AG04449 (cell line): ENCODE results near the gene CENPE.
"Not testable (repeated sequence)": the region's sequence is repeated elsewhere in the genome, so short reads cannot be mapped to it uniquely, and the experiment has no call there.

Experiments
- CTCF ChIA-PET: fragments of 350-600 bp; formaldehyde crosslinking; extraction: SDS; loops from one replicate; lab custom pipeline; 2021; ENCODE audit warnings: antibody characterized with exemption; lab: Yijun Ruan, JAX
- POLR2A ChIA-PET: fragments of 400-600, 350-600 bp; formaldehyde crosslinking; extraction: SDS; loops from one replicate; lab custom pipeline; 2020; ENCODE audit warnings: antibody characterized with exemption, inconsistent platforms; lab: Yijun Ruan, JAX
- DNase-seq: peaks from one replicate; pipeline ENCODE4 v3.0.0-alpha.2; 2010; ENCODE audit warnings: low read depth, low spot score
- H3K4me3 ChIP-seq: 2 replicates; pipeline ENCODE4 v1.5.1; 2011; ENCODE audit warnings: low read depth, mild to moderate bottlenecking, control low read depth, low read length
- TF ChIP-seq, protein P1 (sequence below): IDR thresholded peaks from one replicate; pipeline ENCODE4 v1.5.1; 2011; ENCODE audit warnings: mild to moderate bottlenecking, moderate library complexity, low read length, control low read depth, inconsistent platforms; ENCODE audit not compliant: insufficient read depth; ENCODE audit errors: missing control alignments

Gene CENPE

GRCh38 chr4:103201253-103201652 lies 3.1 kb upstream of the CENPE start:
- ChIA-PET CTCF (no interaction called here), POLR2A (no interaction called here)
- no peak for DNase-seq
- H3K4me3 ChIP-seq, result no peak overlapping the region
- TF ChIP-seq, protein P1, sequence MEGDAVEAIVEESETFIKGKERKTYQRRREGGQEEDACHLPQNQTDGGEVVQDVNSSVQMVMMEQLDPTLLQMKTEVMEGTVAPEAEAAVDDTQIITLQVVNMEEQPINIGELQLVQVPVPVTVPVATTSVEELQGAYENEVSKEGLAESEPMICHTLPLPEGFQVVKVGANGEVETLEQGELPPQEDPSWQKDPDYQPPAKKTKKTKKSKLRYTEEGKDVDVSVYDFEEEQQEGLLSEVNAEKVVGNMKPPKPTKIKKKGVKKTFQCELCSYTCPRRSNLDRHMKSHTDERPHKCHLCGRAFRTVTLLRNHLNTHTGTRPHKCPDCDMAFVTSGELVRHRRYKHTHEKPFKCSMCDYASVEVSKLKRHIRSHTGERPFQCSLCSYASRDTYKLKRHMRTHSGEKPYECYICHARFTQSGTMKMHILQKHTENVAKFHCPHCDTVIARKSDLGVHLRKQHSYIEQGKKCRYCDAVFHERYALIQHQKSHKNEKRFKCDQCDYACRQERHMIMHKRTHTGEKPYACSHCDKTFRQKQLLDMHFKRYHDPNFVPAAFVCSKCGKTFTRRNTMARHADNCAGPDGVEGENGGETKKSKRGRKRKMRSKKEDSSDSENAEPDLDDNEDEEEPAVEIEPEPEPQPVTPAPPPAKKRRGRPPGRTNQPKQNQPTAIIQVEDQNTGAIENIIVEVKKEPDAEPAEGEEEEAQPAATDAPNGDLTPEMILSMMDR, result no peak

- ChIA-PET CTCF (no interaction called here), POLR2A (no interaction called here)
- no peak for DNase-seq
- TF ChIP-seq, protein P1, result no peak
- H3K4me3 ChIP-seq, result no peak overlapping the region; the same call in 1 of the 2 replicates
These were observed 866 bp upstream of the CENPE start for GRCh38 chr4:103199009-103199408.

- no peak for DNase-seq
- TF ChIP-seq, protein P1, result no peak
- ChIA-PET CTCF (no interaction called here), POLR2A (no interaction called here)
- H3K4me3 ChIP-seq, result peak overlapping the region; percentile 83
These were observed 405 bp downstream of the CENPE start for GRCh38 chr4:103197765-103198110.

- ChIA-PET CTCF (no interaction called here), POLR2A (no interaction called here)
- H3K4me3 ChIP-seq, result no peak overlapping the region
- TF ChIP-seq, protein P1, result no peak
- DNase-seq, result no peak
These were observed 4.7 kb downstream of the CENPE start for GRCh38 chr4:103193457-103193856.

DNA sequence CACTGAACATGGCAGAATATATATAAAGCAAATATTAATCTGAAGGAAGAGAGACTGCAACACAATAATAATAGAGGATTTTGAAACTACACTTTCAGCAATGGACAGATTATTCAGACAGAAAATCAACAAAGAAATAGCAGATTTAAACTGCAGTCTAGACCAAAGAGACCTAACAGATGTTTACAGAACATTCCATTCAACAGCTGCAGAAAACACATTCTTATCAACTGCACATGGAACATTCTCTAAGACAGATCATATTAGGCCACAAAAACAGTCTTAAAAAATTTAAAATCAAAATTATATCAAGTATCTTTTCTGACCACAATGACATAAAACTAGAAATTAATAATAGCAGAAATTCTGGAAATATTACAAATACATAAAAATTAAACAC lies 27.1 kb downstream of the CENPE start:
- DNase-seq, result no peak
- CTCF ChIA-PET, result no interaction called here
- no peak overlapping the region for H3K4me3 ChIP-seq
- POLR2A ChIA-PET, result interaction anchor here (0.6 kb wide), 1 partner anchor 324 kb away, joined by 4 read pairs; no protein-coding TSS in a partner anchor
- TF ChIP-seq, protein P1, result no peak

- DNase-seq, H3K4me3 ChIP-seq, POLR2A ChIA-PET, CTCF ChIA-PET: not testable (repeated sequence)
These were observed 28.4 kb downstream of the CENPE start for GRCh38 chr4:103169750-103170149.

GRCh38 chr4:103168993-103169392 lies 29.1 kb downstream of the CENPE start:
- TF ChIP-seq, protein P1, result no peak
- POLR2A ChIA-PET, result no interaction called here
- H3K4me3 ChIP-seq, result no peak overlapping the region
- no peak for DNase-seq
- CTCF ChIA-PET, result no interaction called here
